GM23338 (cell line): ENCODE measurements around the gene TBC1D5. TPM values are rescaled to one million over a fixed set of nuclear protein-coding genes. Genes with fewer than 3 reads are reported as not detected.
A peak's percentile ranks its signal among the peaks of the same experiment; 100 is the strongest.

Source experiments
- ATAC-seq: fragments of 200-7000 bp; cut with Tn5 transposase; 3 replicates; pipeline ENCODE4 v1.9.1; 2020
- DNase-seq: peaks from one replicate; pipeline ENCODE4 v3.0.0-alpha.2; 2015; ENCODE audit warnings: low spot score
- H2AFZ ChIP-seq: fragments of 200-600 bp; sonication (generic); 2 replicates; pipeline ENCODE4 v1.8.0; 2016; ENCODE audit warnings: antibody characterized with exemption, mild to moderate bottlenecking, moderate library complexity
- H3F3A ChIP-seq: fragments of 200-600 bp; sonication (generic); replicated peaks from 2 replicates; pipeline ENCODE4 v1.8.0; 2017; ENCODE audit warnings: antibody characterized with exemption, mixed run types, low read depth
- H3K27ac ChIP-seq: fragments of 200-600 bp; sonication (generic); 2 replicates; pipeline ENCODE4 v1.6.1; 2016; ENCODE audit warnings: low read depth
- H3K27me3 ChIP-seq: fragments of 200-600 bp; sonication (generic); 2 replicates; pipeline ENCODE4 v1.8.0; 2016; ENCODE audit warnings: mild to moderate bottlenecking, mixed run types, moderate library complexity; ENCODE audit not compliant: insufficient read depth
- H3K36me3 ChIP-seq: fragments of 200-600 bp; sonication (generic); 2 replicates; pipeline ENCODE4 v1.8.0; 2016; ENCODE audit warnings: mild to moderate bottlenecking; ENCODE audit not compliant: insufficient read depth
- H3K4me1 ChIP-seq: fragments of 200-600 bp; sonication (generic); 2 replicates; pipeline ENCODE4 v1.8.0; 2016; ENCODE audit warnings: mild to moderate bottlenecking, moderate library complexity; ENCODE audit not compliant: insufficient read depth
- H3K4me2 ChIP-seq: fragments of 200-600 bp; sonication (generic); 2 replicates; pipeline ENCODE4 v1.7.1; 2017; ENCODE audit warnings: mixed run types
- H3K4me3 ChIP-seq: fragments of 200-600 bp; sonication (generic); 2 replicates; pipeline ENCODE4 v1.6.1; 2016; ENCODE audit warnings: mixed run types
- H3K79me2 ChIP-seq: fragments of 200-600 bp; sonication (generic); replicated peaks from 2 replicates; pipeline ENCODE4 v1.8.0; 2017; ENCODE audit warnings: mild to moderate bottlenecking; ENCODE audit not compliant: insufficient read depth
- H3K9me2 ChIP-seq: fragments of 200-600 bp; sonication (generic); 2 replicates; pipeline ENCODE4 v1.8.0; 2017; ENCODE audit not compliant: insufficient read depth
- H4K20me1 ChIP-seq: fragments of 200-600 bp; sonication (generic); replicated peaks from 2 replicates; pipeline ENCODE4 v1.8.0; 2017; ENCODE audit warnings: mild to moderate bottlenecking; ENCODE audit not compliant: insufficient read depth
- H3K27ac Mint-ChIP-seq: 2 replicates; pipeline ENCODE4 v1.8.0; 2020; ENCODE audit warnings: inconsistent platforms, mild to moderate bottlenecking, moderate library complexity, mixed read lengths
- H3K27me3 Mint-ChIP-seq: 3 replicates; pipeline ENCODE4 v1.8.0; 2022; ENCODE audit warnings: low read depth, mild to moderate bottlenecking, moderate library complexity, mixed read lengths, inconsistent platforms; ENCODE audit not compliant: insufficient read depth, poor library complexity
- H3K36me3 Mint-ChIP-seq: 3 replicates; pipeline ENCODE4 v1.8.0; 2021; ENCODE audit warnings: low read depth, mild to moderate bottlenecking, inconsistent platforms, moderate library complexity, mixed read lengths
- H3K4me1 Mint-ChIP-seq: 3 replicates; pipeline ENCODE4 v1.8.0; 2020; ENCODE audit warnings: mild to moderate bottlenecking, inconsistent platforms, mixed read lengths
- H3K4me3 Mint-ChIP-seq: 3 replicates; pipeline ENCODE4 v1.8.0; 2021; ENCODE audit warnings: moderate library complexity, mild to moderate bottlenecking, inconsistent platforms, mixed read lengths
- H3K9me3 Mint-ChIP-seq: 3 replicates; pipeline ENCODE4 v1.8.0; 2020; ENCODE audit warnings: moderate library complexity, mild to moderate bottlenecking, inconsistent platforms, mixed read lengths
- CREB1 ChIP-seq: fragments of 250-450 bp; sonication (Bioruptor Pico); IDR thresholded peaks from 2 replicates; pipeline ENCODE4 v1.5.0; 2020; ENCODE audit warnings: low read depth, mild to moderate bottlenecking, moderate library complexity
- ETS1 ChIP-seq: IDR thresholded peaks from 2 replicates; pipeline ENCODE4 v1.6.1; 2016; ENCODE audit warnings: antibody characterized with exemption
- EZH2 ChIP-seq: fragments of 200-600 bp; sonication (generic); IDR thresholded peaks from one replicate; pipeline ENCODE4 v1.8.0; 2017; ENCODE audit warnings: antibody characterized with exemption, mild to moderate bottlenecking, low read depth; ENCODE audit not compliant: unreplicated experiment
- JUNB ChIP-seq: IDR thresholded peaks from one replicate; pipeline ENCODE4 v1.6.1; 2016; ENCODE audit warnings: antibody characterized with exemption; ENCODE audit not compliant: unreplicated experiment
- NANOG ChIP-seq: IDR thresholded peaks from 2 replicates; pipeline ENCODE4 v1.6.1; 2016; ENCODE audit warnings: antibody characterized with exemption, borderline replicate concordance
- STAT1 ChIP-seq: IDR thresholded peaks from one replicate; pipeline ENCODE4 v1.6.1; 2016; ENCODE audit warnings: antibody characterized with exemption; ENCODE audit not compliant: unreplicated experiment
- polyA plus RNA-seq: library from polyadenylated mRNA; unstranded; fragments of >200 nt; fragmentation: Nextera tagmentation; extraction: Ambion mirVana; gene quantifications from 2 replicates; pipeline ENCODE4 v1.2.1, GENCODE V29; 2016
- total RNA-seq: library from RNA; depleted of rRNA; stranded (reverse); fragments of >200 nt; shearing (Covaris generic); gene quantifications from 2 replicates; pipeline ENCODE4 v1.2.3, GENCODE V29; 2014

TBC1D5 gene
- total and polyA plus RNA-seq, 2 experiments from 2014 or later, result 21.8 to 48.1 TPM

GRCh38 chr3:17631609-17632008 lies 110.8 kb downstream of the TBC1D5 start:
- Histone ChIP-seq H3F3A (no peaks in the 10 kb centered on the region), H3K36me3 (no peaks in the 10 kb centered on the region), H3K79me2 (no peaks in the 10 kb centered on the region), H3K9me2 (no peaks in the 10 kb centered on the region), H3K27me3 (no peaks in the 10 kb centered on the region), H2AFZ (no peak overlapping the region), H3K4me3 (no peak overlapping the region), H3K27ac (no peak overlapping the region), H4K20me1 (no peaks in the 10 kb centered on the region), H3K4me2 (no peak overlapping the region), H3K4me1 (peaks cover 18% of the 10 kb centered on the region; the same call in 1 of the 2 replicates)
- H3K4me1 Mint-ChIP-seq, result peaks cover 19% of the 10 kb centered on the region
- H3K36me3 Mint-ChIP-seq, result no peaks in the 10 kb centered on the region
- peaks cover 2% of the 10 kb centered on the region for H3K27me3 Mint-ChIP-seq
- no peak overlapping the region for H3K4me3 Mint-ChIP-seq
- H3K9me3 Mint-ChIP-seq, result no peaks in the 10 kb centered on the region
- TF ChIP-seq ETS1, result no peak
- TF ChIP-seq NANOG, result no peak
- TF ChIP-seq CREB1 (CRISPR knock-in tag), result no peak
- H3K27ac Mint-ChIP-seq, result no peak overlapping the region; the same call in 1 of the 2 replicates
- ATAC-seq (no peak), DNase-seq (no peak)

GRCh38 chr3:17629400-17629799 lies 113.0 kb downstream of the TBC1D5 start:
- Histone ChIP-seq H3F3A (no peaks in the 10 kb centered on the region), H3K36me3 (no peaks in the 10 kb centered on the region), H3K9me2 (no peaks in the 10 kb centered on the region), H3K4me1 (peaks cover 38% of the 10 kb centered on the region), H3K4me2 (no peak overlapping the region), H3K79me2 (no peaks in the 10 kb centered on the region), H4K20me1 (no peaks in the 10 kb centered on the region), H2AFZ (no peak overlapping the region), H3K27me3 (no peaks in the 10 kb centered on the region), H3K4me3 (no peak overlapping the region), H3K27ac (no peak overlapping the region)
- no peak for TF ChIP-seq CREB1 (CRISPR knock-in tag)
- Mint-ChIP-seq H3K27me3 (peaks cover 4% of the 10 kb centered on the region), H3K4me3 (no peak overlapping the region), H3K4me1 (peaks cover 39% of the 10 kb centered on the region), H3K36me3 (no peaks in the 10 kb centered on the region), H3K9me3 (no peaks in the 10 kb centered on the region), H3K27ac (no peak overlapping the region)
- no peak for DNase-seq
- no peak for ATAC-seq

GRCh38 chr3:17626395-17626794 lies 116.0 kb downstream of the TBC1D5 start:
- H3K9me3 Mint-ChIP-seq, result no peaks in the 10 kb centered on the region
- no peak overlapping the region for H3K4me3 Mint-ChIP-seq
- peak; percentile 16 for DNase-seq
- H3K36me3 Mint-ChIP-seq, result no peaks in the 10 kb centered on the region
- no peak for TF ChIP-seq JUNB
- TF ChIP-seq ETS1, result no peak
- no peak for TF ChIP-seq EZH2
- no peak for TF ChIP-seq STAT1
- Histone ChIP-seq H3K27ac (no peak overlapping the region; the same call in 1 of the 2 replicates), H3F3A (no peaks in the 10 kb centered on the region), H3K9me2 (no peaks in the 10 kb centered on the region), H3K36me3 (no peaks in the 10 kb centered on the region), H3K4me2 (peak overlapping the region; percentile 42; the same call in 1 of the 2 replicates), H4K20me1 (no peaks in the 10 kb centered on the region), H3K4me3 (no peak overlapping the region), H3K79me2 (no peaks in the 10 kb centered on the region), H3K4me1 (peaks cover 51% of the 10 kb centered on the region), H2AFZ (no peak overlapping the region), H3K27me3 (no peaks in the 10 kb centered on the region)
- H3K27me3 Mint-ChIP-seq, result peaks cover 4% of the 10 kb centered on the region
- ATAC-seq, result no peak
- peaks cover 47% of the 10 kb centered on the region for H3K4me1 Mint-ChIP-seq
- peak overlapping the region; percentile 51 for H3K27ac Mint-ChIP-seq
